ENCODE data around the gene SLC43A2. TPM values are rescaled to one million over a fixed set of nuclear protein-coding genes. Genes with fewer than 3 reads are reported as not detected.
"Not testable (repeated sequence)": the region's sequence is repeated elsewhere in the genome, so short reads cannot be mapped to it uniquely, and the experiment has no call there.

Gene SLC43A2
- polyA plus RNA-seq, 1 donor (not counting 4 experiments of a cell fraction or from before 2014, with no cell fraction given), result 12.7 TPM

DNA sequence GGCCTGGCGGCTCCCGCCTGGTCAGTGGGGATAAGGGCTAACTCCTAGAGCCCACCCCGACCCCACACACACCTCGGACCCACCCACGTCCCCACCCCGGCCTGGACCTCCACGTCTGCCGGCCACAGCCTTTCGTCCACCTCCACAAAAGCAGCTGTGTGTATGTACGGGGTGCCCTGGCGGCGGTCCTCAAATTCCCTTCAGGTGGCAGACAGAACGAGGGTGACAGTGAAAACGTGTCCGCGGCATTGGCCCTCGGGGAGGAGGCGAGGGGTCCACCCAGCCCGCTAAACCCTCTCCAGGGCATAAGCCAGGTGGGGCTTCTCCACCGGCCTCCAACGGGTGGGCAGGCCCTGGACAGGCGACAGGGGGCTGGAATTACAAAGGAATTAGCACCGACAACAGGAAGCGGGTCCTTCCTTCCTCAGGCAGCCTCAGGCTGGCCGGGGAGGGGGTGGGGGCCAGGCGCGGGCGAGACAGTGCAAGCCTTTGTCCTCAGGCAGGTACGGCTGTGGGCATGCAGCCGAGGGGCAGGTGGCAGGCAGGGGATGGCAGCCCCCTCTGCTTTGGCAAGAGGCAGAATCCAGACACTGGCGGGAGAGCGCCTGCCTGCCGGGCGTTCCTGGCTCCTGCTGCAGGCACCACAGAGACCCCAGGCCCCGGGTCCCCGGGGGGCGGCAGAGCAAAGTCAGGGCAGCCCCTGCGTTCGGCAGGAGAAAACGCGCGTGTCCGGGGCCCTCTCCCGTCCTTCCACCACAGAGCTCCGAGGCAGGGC, 53.8 kb downstream of the SLC43A2 start:
- no peak overlapping the region for H3K27ac ChIP-seq (ENCODE audit: control insufficient read depth, insufficient read depth, low read length)
- peak overlapping the region; percentile 77 for H2AFZ ChIP-seq (ENCODE audit: control insufficient read depth, low read length)
- peak overlapping the region in 1 of 3 experiments; percentile 27 for H3K4me3 ChIP-seq (ENCODE audit: control insufficient read depth in 2 of 3, extremely low read depth in 1 of 3, insufficient read depth in 2 of 3, low read depth in 1 of 3, low read length in 3 of 3)

DNA sequence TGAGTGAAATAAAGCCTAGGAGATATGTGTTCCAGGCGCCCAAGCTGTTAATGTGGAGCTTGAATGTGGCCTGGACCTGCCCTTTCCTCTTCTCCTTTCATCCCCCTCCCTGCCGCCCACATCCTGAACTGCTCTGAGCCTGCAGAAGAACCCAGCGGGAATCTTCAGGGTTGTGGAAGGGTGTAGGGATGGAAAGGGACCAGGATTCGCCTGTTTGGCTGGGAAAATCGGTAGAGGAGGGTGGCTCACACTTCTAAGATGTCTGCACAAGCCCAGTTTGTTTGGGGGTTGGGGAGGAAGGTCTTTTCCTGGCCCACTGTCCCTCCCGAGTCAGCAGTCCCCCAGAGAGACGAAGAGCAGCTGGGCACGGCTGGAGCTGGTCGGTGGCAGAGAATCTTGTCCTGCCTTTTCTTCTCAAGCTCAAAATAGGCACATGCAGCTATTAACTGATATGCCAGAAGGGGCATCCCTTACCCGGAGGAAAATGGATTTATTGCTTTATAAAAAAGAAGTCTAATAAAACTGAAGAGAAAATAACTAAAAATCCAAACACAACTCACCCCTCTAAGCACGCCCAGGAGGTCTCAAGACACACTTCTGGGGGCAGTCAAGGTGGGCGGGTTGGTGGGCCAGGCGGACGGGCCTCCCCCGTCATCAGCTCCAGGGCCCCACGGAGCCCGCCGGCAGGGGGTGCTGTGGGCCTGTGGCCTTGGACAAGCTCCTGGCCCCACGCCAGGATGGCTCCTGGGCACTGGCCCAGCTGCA, 54.5 kb downstream of the SLC43A2 start:
- H3K27me3 ChIP-seq (ENCODE audit: control insufficient read depth, extremely low read depth, insufficient read depth, low read length), result no peaks in the 10 kb centered on the region
- H3K27ac ChIP-seq (ENCODE audit: control insufficient read depth, insufficient read depth, low read length), result no peak overlapping the region
- no peak overlapping the region for H3K4me3 ChIP-seq (ENCODE audit: control insufficient read depth in 2 of 3, extremely low read depth in 1 of 3, insufficient read depth in 2 of 3, low read depth in 1 of 3, low read length in 3 of 3)
- TF ChIP-seq, protein P1, sequence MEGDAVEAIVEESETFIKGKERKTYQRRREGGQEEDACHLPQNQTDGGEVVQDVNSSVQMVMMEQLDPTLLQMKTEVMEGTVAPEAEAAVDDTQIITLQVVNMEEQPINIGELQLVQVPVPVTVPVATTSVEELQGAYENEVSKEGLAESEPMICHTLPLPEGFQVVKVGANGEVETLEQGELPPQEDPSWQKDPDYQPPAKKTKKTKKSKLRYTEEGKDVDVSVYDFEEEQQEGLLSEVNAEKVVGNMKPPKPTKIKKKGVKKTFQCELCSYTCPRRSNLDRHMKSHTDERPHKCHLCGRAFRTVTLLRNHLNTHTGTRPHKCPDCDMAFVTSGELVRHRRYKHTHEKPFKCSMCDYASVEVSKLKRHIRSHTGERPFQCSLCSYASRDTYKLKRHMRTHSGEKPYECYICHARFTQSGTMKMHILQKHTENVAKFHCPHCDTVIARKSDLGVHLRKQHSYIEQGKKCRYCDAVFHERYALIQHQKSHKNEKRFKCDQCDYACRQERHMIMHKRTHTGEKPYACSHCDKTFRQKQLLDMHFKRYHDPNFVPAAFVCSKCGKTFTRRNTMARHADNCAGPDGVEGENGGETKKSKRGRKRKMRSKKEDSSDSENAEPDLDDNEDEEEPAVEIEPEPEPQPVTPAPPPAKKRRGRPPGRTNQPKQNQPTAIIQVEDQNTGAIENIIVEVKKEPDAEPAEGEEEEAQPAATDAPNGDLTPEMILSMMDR (optimal IDR thresholded peaks at IDR 0.05 in 1 of 3, IDR thresholded peaks at IDR 0.05 in 1 of 3, conservative IDR thresholded peaks at IDR 0.05 in 1 of 3; ENCODE audit: extremely low read depth in 1 of 3, insufficient read depth in 2 of 3, low read length in 3 of 3), result peak; percentile 74 to 98 (median 91)
- no peak for TF ChIP-seq EZH2 (IDR thresholded peaks at IDR 0.05; ENCODE audit: low read length)
- dilution Hi-C loops (cut with MboI; ENCODE audit: extremely low pct_ligation_motif_present, low sequenced_read_pairs), result no loop called here
- no peaks in the 10 kb centered on the region for H3K9me1 ChIP-seq (ENCODE audit: control insufficient read depth, extremely low read depth, insufficient read depth, low read length)
- H2AFZ ChIP-seq (ENCODE audit: control insufficient read depth, low read length), result no peak overlapping the region
- FAIRE-seq, result no peak
- no peaks in the 10 kb centered on the region for H3K36me3 ChIP-seq (ENCODE audit: control insufficient read depth in 2 of 2, extremely low read depth in 1 of 2, insufficient read depth in 2 of 2, low read length in 2 of 2)
- H3K4me1 ChIP-seq (ENCODE audit: control insufficient read depth, extremely low read depth, insufficient read depth, low read length), result peaks cover 27% of the 10 kb centered on the region
- DNase-seq (ENCODE audit: low read depth, low spot score), result no peak
- no peak overlapping the region for H3K9ac ChIP-seq (ENCODE audit: control insufficient read depth, extremely low read depth, insufficient read depth, low read length)
- no peaks in the 10 kb centered on the region for H3K79me2 ChIP-seq (ENCODE audit: control insufficient read depth, insufficient read depth, low read length)
- H3K4me2 ChIP-seq (ENCODE audit: control insufficient read depth, extremely low read depth, insufficient read depth, low read depth, low read length), result no peak overlapping the region
- H3K9me3 ChIP-seq (ENCODE audit: control insufficient read depth, low read depth, low read length), result no peaks in the 10 kb centered on the region
- H4K20me1 ChIP-seq (ENCODE audit: control insufficient read depth, extremely low read depth, insufficient read depth, low read length), result no peaks in the 10 kb centered on the region

More for the DNA sequence above, 53.8 kb downstream of the SLC43A2 start:
- Histone ChIP-seq H3K9me3 (ENCODE audit: control insufficient read depth, low read depth, low read length) (no peaks in the 10 kb centered on the region), H3K4me2 (ENCODE audit: control insufficient read depth, extremely low read depth, insufficient read depth, low read depth, low read length) (peak overlapping the region; percentile 63), H3K27me3 (ENCODE audit: control insufficient read depth, extremely low read depth, insufficient read depth, low read length) (no peaks in the 10 kb centered on the region), H3K4me1 (ENCODE audit: control insufficient read depth, extremely low read depth, insufficient read depth, low read length) (peaks cover 27% of the 10 kb centered on the region), H3K9ac (ENCODE audit: control insufficient read depth, extremely low read depth, insufficient read depth, low read length) (peak overlapping the region; percentile 28), H3K36me3 (ENCODE audit: control insufficient read depth in 2 of 2, extremely low read depth in 1 of 2, insufficient read depth in 2 of 2, low read length in 2 of 2) (no peaks in the 10 kb centered on the region), H4K20me1 (ENCODE audit: control insufficient read depth, extremely low read depth, insufficient read depth, low read length) (no peaks in the 10 kb centered on the region), H3K79me2 (ENCODE audit: control insufficient read depth, insufficient read depth, low read length) (no peaks in the 10 kb centered on the region), H3K9me1 (ENCODE audit: control insufficient read depth, extremely low read depth, insufficient read depth, low read length) (no peaks in the 10 kb centered on the region)
- dilution Hi-C loops (cut with MboI; ENCODE audit: extremely low pct_ligation_motif_present, low sequenced_read_pairs), result no loop called here
- FAIRE-seq (no peak), DNase-seq (ENCODE audit: low read depth, low spot score) (no peak)
- TF ChIP-seq, protein P1 (optimal IDR thresholded peaks at IDR 0.05 in 1 of 3, IDR thresholded peaks at IDR 0.05 in 1 of 3, conservative IDR thresholded peaks at IDR 0.05 in 1 of 3; ENCODE audit: extremely low read depth in 1 of 3, insufficient read depth in 2 of 3, low read length in 3 of 3), result no peak
- no peak for TF ChIP-seq EZH2 (IDR thresholded peaks at IDR 0.05; ENCODE audit: low read length)

GRCh38 chr17:1572646-1573045, 56.0 kb downstream of the SLC43A2 start:
- H3K27ac ChIP-seq (ENCODE audit: control insufficient read depth, insufficient read depth, low read length); H3K9ac ChIP-seq (ENCODE audit: control insufficient read depth, extremely low read depth, insufficient read depth, low read length); H3K4me3 ChIP-seq (ENCODE audit: control insufficient read depth in 2 of 3, extremely low read depth in 1 of 3, insufficient read depth in 2 of 3, low read depth in 1 of 3, low read length in 3 of 3); H3K27me3 ChIP-seq (ENCODE audit: control insufficient read depth, extremely low read depth, insufficient read depth, low read length); DNase-seq (ENCODE audit: low read depth, low spot score); FAIRE-seq; H3K36me3 ChIP-seq (ENCODE audit: control insufficient read depth in 2 of 2, extremely low read depth in 1 of 2, insufficient read depth in 2 of 2, low read length in 2 of 2); H4K20me1 ChIP-seq (ENCODE audit: control insufficient read depth, extremely low read depth, insufficient read depth, low read length); H3K9me3 ChIP-seq (ENCODE audit: control insufficient read depth, low read depth, low read length); H3K9me1 ChIP-seq (ENCODE audit: control insufficient read depth, extremely low read depth, insufficient read depth, low read length); H3K4me2 ChIP-seq (ENCODE audit: control insufficient read depth, extremely low read depth, insufficient read depth, low read depth, low read length); dilution Hi-C loops (cut with MboI; ENCODE audit: extremely low pct_ligation_motif_present, low sequenced_read_pairs); H3K79me2 ChIP-seq (ENCODE audit: control insufficient read depth, insufficient read depth, low read length); H2AFZ ChIP-seq (ENCODE audit: control insufficient read depth, low read length): not testable (repeated sequence)
- H3K4me1 ChIP-seq (ENCODE audit: control insufficient read depth, extremely low read depth, insufficient read depth, low read length), result peaks cover 25% of the 10 kb centered on the region
